PC-3 (cell line): ENCODE results near the gene PFKFB2.

Experiments used
- CTCF ChIP-seq: fragments of 300-600 bp; sonication (generic); conservative IDR thresholded peaks from 2 replicates; pipeline ENCODE4 v1.5.1; 2017; ENCODE audit warnings: antibody characterized with exemption, low read depth, mild to moderate bottlenecking, low read length
- EZH2 ChIP-seq: fragments of 300-600 bp; sonication (generic); IDR thresholded peaks from one replicate; pipeline ENCODE4 v1.6.1; 2017; ENCODE audit warnings: antibody characterized with exemption, mild to moderate bottlenecking, low read length; ENCODE audit not compliant: unreplicated experiment

- TF ChIP-seq CTCF: no peak
- TF ChIP-seq EZH2: no peak
Measured at GRCh38 chr1:207039380-207040180, 13.5 kb upstream of the PFKFB2 start.
